Measurements from ENCODE around the gene ZNF420.

Gene ZNF420

DNA sequence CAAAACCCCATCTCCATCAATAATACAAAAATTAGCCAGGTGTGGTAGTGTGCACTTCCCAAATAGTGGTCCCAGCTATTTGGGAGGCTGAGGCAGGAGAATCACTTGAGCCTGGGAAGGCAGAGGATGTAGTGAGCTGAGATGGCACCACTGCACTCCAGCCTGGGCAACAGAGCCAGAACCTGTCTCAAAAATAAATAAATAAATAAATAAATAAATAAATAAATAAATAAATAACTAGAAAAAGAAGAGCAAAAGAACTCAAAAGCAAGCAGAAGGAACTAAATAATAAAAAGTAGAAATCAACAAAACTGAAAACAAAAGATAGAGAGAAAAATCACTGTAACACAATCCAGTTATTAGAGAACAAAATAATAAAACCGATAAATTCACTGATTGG is 81.9 kb downstream of the ZNF420 start (continued):
- TF ChIP-seq ZNF704 (tag by site-specific recombination; IDR thresholded peaks at IDR 0.05) = peak; percentile 88
- no peak for TF ChIP-seq ZNF747 (tag by site-specific recombination; IDR thresholded peaks at IDR 0.05)
- TF ChIP-seq ZNF654 (tag by site-specific recombination; IDR thresholded peaks at IDR 0.05; ENCODE audit: low read depth) = peak; percentile 72
- TF ChIP-seq ZSCAN4 (tag by site-specific recombination; IDR thresholded peaks at IDR 0.05) = 0 out of 2 replicates have a peak, but pooled peaks have one; percentile 28
- TF ChIP-seq ZNF664 (tag by site-specific recombination; IDR thresholded peaks at IDR 0.05) = peak; percentile 92
- no peak for TF ChIP-seq EGR2 (tag by site-specific recombination; IDR thresholded peaks at IDR 0.05; ENCODE audit: low read depth)
- no peak for TF ChIP-seq ZNF335 (tag by site-specific recombination; conservative IDR thresholded peaks at IDR 0.05)
- TF ChIP-seq BCL11B (tag by site-specific recombination; IDR thresholded peaks at IDR 0.05; ENCODE audit: low read depth) = 0 out of 2 replicates have a peak, but pooled peaks have one; percentile 27
- no peak for TF ChIP-seq HOXA7 (CRISPR knock-in tag; IDR thresholded peaks at IDR 0.05; ENCODE audit: borderline replicate concordance)
- no peak for TF ChIP-seq ZSCAN30 (tag by site-specific recombination; IDR thresholded peaks at IDR 0.05)
- peak; percentile 70; the same call in 1 of the 2 replicates for TF ChIP-seq ZNF18 (tag by site-specific recombination; IDR thresholded peaks at IDR 0.05)
- TF ChIP-seq ZNF223 (tag by site-specific recombination; IDR thresholded peaks at IDR 0.05) = peak; percentile 83
- peak; percentile 99 for TF ChIP-seq ZNF433 (tag by site-specific recombination; IDR thresholded peaks at IDR 0.05; ENCODE audit: low read depth)
- no peak for TF ChIP-seq ZNF660 (tag by site-specific recombination; IDR thresholded peaks at IDR 0.05)
- TF ChIP-seq ZNF19 (tag by site-specific recombination; IDR thresholded peaks at IDR 0.05; ENCODE audit: low read depth) = peak; percentile 98
- TF ChIP-seq ZXDB (tag by site-specific recombination; IDR thresholded peaks at IDR 0.05) = peak; percentile 96
- TF ChIP-seq YY2 (tag by site-specific recombination; IDR thresholded peaks at IDR 0.05) = no peak
- TF ChIP-seq ZNF645 (tag by site-specific recombination; IDR thresholded peaks at IDR 0.05) = 0 out of 2 replicates have a peak, but pooled peaks have one; percentile 53
- peak; percentile 90 for TF ChIP-seq REST (tag by site-specific recombination; IDR thresholded peaks at IDR 0.05)
- peak; percentile 67; the same call in 1 of the 2 replicates for TF ChIP-seq ZNF214 (tag by site-specific recombination; IDR thresholded peaks at IDR 0.05; ENCODE audit: borderline replicate concordance)
- TF ChIP-seq ZNF398 (tag by site-specific recombination; IDR thresholded peaks at IDR 0.05) = no peak
- TF ChIP-seq, protein P1, sequence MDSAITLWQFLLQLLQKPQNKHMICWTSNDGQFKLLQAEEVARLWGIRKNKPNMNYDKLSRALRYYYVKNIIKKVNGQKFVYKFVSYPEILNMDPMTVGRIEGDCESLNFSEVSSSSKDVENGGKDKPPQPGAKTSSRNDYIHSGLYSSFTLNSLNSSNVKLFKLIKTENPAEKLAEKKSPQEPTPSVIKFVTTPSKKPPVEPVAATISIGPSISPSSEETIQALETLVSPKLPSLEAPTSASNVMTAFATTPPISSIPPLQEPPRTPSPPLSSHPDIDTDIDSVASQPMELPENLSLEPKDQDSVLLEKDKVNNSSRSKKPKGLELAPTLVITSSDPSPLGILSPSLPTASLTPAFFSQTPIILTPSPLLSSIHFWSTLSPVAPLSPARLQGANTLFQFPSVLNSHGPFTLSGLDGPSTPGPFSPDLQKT (IDR thresholded peaks at IDR 0.05; ENCODE audit: borderline replicate concordance, low read depth, low read length) = no peak
- no peak for TF ChIP-seq TRIM28 (IDR thresholded peaks at IDR 0.05; ENCODE audit: borderline replicate concordance, low read length)
- TF ChIP-seq, protein P2, sequence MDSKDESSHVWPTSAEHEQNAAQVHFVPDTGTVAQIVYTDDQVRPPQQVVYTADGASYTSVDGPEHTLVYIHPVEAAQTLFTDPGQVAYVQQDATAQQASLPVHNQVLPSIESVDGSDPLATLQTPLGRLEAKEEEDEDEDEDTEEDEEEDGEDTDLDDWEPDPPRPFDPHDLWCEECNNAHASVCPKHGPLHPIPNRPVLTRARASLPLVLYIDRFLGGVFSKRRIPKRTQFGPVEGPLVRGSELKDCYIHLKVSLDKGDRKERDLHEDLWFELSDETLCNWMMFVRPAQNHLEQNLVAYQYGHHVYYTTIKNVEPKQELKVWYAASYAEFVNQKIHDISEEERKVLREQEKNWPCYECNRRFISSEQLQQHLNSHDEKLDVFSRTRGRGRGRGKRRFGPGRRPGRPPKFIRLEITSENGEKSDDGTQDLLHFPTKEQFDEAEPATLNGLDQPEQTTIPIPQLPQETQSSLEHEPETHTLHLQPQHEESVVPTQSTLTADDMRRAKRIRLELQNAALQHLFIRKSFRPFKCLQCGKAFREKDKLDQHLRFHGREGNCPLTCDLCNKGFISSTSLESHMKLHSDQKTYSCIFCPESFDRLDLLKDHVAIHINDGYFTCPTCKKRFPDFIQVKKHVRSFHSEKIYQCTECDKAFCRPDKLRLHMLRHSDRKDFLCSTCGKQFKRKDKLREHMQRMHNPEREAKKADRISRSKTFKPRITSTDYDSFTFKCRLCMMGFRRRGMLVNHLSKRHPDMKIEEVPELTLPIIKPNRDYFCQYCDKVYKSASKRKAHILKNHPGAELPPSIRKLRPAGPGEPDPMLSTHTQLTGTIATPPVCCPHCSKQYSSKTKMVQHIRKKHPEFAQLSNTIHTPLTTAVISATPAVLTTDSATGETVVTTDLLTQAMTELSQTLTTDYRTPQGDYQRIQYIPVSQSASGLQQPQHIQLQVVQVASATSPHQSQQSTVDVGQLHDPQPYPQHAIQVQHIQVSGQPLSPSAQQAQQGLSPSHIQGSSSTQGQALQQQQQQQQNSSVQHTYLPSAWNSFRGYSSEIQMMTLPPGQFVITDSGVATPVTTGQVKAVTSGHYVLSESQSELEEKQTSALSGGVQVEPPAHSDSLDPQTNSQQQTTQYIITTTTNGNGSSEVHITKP (tag by site-specific recombination; IDR thresholded peaks at IDR 0.05) = no peak
- no peak for TF ChIP-seq ZNF830 (tag by site-specific recombination; IDR thresholded peaks at IDR 0.05; ENCODE audit: low read depth)
